Measurements from ENCODE around the gene ERRFI1.
"Not testable (repeated sequence)": the region's sequence is repeated elsewhere in the genome, so short reads cannot be mapped to it uniquely, and the experiment has no call there.

The ERRFI1 gene

DNA sequence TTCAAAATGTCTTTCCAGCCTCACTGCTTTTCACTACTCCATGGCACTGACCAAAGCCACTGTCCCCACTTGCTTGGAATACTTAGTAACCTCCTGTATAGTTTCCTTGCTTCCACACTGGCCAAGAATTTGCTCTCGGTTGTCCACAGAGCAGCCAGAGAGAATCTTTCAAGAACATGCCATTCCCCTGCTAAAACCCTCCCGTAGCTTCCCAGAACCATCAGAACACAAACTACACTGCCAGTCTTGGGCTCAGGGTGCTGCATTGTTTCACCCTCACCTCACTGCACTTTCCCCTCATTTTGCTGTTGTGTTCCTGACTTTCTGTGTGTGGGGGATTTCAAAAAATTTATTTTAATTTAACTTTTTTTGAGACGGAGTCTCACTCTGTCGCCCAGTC is 25.5 kb upstream of the ERRFI1 start:
- TF ChIP-seq ZFX (IDR thresholded peaks at IDR 0.05) (no peak), CTCF (conservative IDR thresholded peaks at IDR 0.05) (no peak)
- no peak overlapping the region for H3K27ac ChIP-seq

- H3K27ac ChIP-seq: not testable (repeated sequence)
Measured at GRCh38 chr1:8049229-8049628, 23.1 kb upstream of the ERRFI1 start.

- no peak overlapping the region for H3K27ac ChIP-seq
- TF ChIP-seq ZFX (IDR thresholded peaks at IDR 0.05) (no peak), CTCF (conservative IDR thresholded peaks at IDR 0.05) (no peak)
Measured at GRCh38 chr1:8047686-8048445, 21.8 kb upstream of the ERRFI1 start.

DNA sequence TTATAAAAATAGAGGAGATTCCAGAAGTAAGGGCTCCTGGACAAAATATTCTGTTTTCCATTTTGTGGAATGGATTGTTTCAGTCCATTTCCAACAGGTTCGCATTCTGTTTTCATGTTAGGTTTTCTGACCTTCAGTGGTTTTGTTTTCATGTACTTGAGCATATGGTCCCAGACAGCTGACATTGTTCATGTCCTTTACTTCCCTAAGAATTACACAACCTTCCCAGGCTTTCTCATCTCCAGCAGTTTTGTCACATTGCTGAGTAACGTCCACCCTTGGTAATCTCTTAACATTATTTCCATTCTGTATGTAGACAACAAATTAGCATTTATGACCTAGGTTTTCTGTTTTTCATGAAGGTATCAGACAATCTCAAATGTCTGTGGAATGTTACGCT is 21.0 kb upstream of the ERRFI1 start:
- TF ChIP-seq CTCF (conservative IDR thresholded peaks at IDR 0.05): no peak
- TF ChIP-seq ZFX (IDR thresholded peaks at IDR 0.05): no peak

DNA sequence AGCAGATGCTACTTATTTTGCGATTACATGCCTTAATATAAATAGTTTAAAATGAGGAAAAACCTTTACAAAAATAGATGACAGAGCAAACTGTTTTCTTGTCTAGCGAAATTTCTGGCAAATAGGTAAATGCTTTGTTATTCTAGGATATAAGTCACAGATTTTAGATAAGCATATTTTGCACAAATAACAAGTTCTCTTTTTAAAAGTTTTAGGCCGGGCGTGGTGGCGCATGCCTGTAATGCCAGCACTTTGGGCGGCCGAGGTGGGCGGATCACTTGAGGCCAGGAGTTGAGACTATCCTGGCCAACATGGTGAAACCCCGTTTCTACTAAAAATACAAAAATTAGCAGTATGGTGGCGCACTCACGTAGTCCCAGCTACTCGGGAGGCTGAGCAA is 20.3 kb upstream of the ERRFI1 start:
- TF ChIP-seq ZFX (IDR thresholded peaks at IDR 0.05) (no peak), CTCF (conservative IDR thresholded peaks at IDR 0.05) (no peak)
- no peak overlapping the region for H3K27ac ChIP-seq

More for the DNA sequence above, 21.0 kb upstream of the ERRFI1 start:
- no peak overlapping the region for H3K27ac ChIP-seq

- H3K27ac ChIP-seq: no peak overlapping the region
Measured at GRCh38 chr1:8043621-8044020, 17.5 kb upstream of the ERRFI1 start.

DNA sequence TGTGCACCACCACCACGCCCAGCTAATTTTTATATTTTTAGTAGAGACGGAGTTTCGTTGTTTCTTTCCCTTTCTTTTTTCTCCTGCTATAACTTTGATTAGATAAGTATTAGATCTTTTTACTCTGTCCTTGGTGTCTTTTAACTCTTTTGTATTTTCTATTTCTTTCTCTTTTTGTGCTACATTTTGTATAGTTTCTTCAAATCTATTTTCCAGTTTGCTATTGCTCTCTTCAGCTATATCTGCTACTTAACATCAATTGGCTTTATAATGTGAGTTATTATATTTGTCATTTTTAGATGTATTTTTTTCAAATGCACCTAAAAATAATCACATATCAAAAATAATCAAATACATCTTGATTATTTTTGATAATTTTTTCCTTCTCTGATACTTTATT is 16.0 kb upstream of the ERRFI1 start:
- no peak overlapping the region for H3K27ac ChIP-seq
- TF ChIP-seq CTCF (conservative IDR thresholded peaks at IDR 0.05) (no peak), ZFX (IDR thresholded peaks at IDR 0.05) (no peak)

More at GRCh38 chr1:8043621-8044020, 17.5 kb upstream of the ERRFI1 start:
- TF ChIP-seq CTCF (conservative IDR thresholded peaks at IDR 0.05) (no peak), ZFX (IDR thresholded peaks at IDR 0.05) (no peak)

- TF ChIP-seq ZFX (IDR thresholded peaks at IDR 0.05) (no peak), CTCF (conservative IDR thresholded peaks at IDR 0.05) (no peak)
- H3K27ac ChIP-seq: peak overlapping the region; percentile 59; the same call in 1 of the 2 replicates
Measured at GRCh38 chr1:8040586-8040985, 14.5 kb upstream of the ERRFI1 start.

Data from C4-2B (cell line).